Measurements from ENCODE around the gene IQCH. TPM values are rescaled to one million over a fixed set of nuclear protein-coding genes. Genes with fewer than 3 reads are reported as not detected.

The IQCH gene
- polyA plus RNA-seq, 1 donor (not counting 4 experiments of a cell fraction or from before 2014, with no cell fraction given), result 2.6 TPM

DNA sequence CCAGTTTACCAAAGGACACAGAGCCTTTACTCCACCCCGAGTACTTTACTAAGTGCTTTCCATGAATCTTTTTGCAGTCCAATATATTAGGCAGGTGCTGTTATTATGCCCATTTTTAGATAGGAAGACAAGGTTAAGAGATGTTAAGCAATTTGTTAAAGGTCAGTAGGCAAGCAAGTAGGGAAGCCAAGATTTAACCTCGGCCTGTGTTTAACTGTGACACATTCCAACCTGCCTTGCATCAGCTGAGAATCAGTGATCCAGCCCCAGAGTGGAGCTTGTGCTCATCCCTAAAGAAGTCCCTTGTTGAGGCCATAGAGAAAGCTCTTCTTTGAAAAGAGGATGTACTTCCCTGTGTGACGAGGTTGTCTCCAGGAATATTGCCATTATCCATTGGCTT, 215.1 kb downstream of the IQCH start:
- no peak for DNase-seq (ENCODE audit: low read depth, low spot score)
- no peaks in the 10 kb centered on the region for H3K9me1 ChIP-seq (ENCODE audit: control insufficient read depth, extremely low read depth, insufficient read depth, low read length)
- peaks cover 34% of the 10 kb centered on the region for H3K4me1 ChIP-seq (ENCODE audit: control insufficient read depth, extremely low read depth, insufficient read depth, low read length)
- no peaks in the 10 kb centered on the region for H3K36me3 ChIP-seq (ENCODE audit: control insufficient read depth in 2 of 2, extremely low read depth in 1 of 2, insufficient read depth in 2 of 2, low read length in 2 of 2)
- H3K27ac ChIP-seq (ENCODE audit: control insufficient read depth, insufficient read depth, low read length), result no peak overlapping the region
- H3K9me3 ChIP-seq (ENCODE audit: control insufficient read depth, low read depth, low read length), result no peaks in the 10 kb centered on the region
- no peaks in the 10 kb centered on the region for H3K27me3 ChIP-seq (ENCODE audit: control insufficient read depth, extremely low read depth, insufficient read depth, low read length)
- no peak for TF ChIP-seq EZH2 (IDR thresholded peaks at IDR 0.05; ENCODE audit: low read length)
- TF ChIP-seq, protein P1, sequence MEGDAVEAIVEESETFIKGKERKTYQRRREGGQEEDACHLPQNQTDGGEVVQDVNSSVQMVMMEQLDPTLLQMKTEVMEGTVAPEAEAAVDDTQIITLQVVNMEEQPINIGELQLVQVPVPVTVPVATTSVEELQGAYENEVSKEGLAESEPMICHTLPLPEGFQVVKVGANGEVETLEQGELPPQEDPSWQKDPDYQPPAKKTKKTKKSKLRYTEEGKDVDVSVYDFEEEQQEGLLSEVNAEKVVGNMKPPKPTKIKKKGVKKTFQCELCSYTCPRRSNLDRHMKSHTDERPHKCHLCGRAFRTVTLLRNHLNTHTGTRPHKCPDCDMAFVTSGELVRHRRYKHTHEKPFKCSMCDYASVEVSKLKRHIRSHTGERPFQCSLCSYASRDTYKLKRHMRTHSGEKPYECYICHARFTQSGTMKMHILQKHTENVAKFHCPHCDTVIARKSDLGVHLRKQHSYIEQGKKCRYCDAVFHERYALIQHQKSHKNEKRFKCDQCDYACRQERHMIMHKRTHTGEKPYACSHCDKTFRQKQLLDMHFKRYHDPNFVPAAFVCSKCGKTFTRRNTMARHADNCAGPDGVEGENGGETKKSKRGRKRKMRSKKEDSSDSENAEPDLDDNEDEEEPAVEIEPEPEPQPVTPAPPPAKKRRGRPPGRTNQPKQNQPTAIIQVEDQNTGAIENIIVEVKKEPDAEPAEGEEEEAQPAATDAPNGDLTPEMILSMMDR (optimal IDR thresholded peaks at IDR 0.05 in 1 of 3, IDR thresholded peaks at IDR 0.05 in 1 of 3, conservative IDR thresholded peaks at IDR 0.05 in 1 of 3; ENCODE audit: extremely low read depth in 1 of 3, insufficient read depth in 2 of 3, low read length in 3 of 3), result no peak
- H3K4me3 ChIP-seq (ENCODE audit: control insufficient read depth in 2 of 3, extremely low read depth in 1 of 3, insufficient read depth in 2 of 3, low read depth in 1 of 3, low read length in 3 of 3), result no peak overlapping the region
- peak; percentile 56 for FAIRE-seq
- H3K79me2 ChIP-seq (ENCODE audit: control insufficient read depth, insufficient read depth, low read length), result no peaks in the 10 kb centered on the region
- no peak overlapping the region for H3K9ac ChIP-seq (ENCODE audit: control insufficient read depth, extremely low read depth, insufficient read depth, low read length)
- no peak overlapping the region for H3K4me2 ChIP-seq (ENCODE audit: control insufficient read depth, extremely low read depth, insufficient read depth, low read depth, low read length)
- dilution Hi-C loops (cut with MboI; ENCODE audit: extremely low pct_ligation_motif_present, low sequenced_read_pairs), result no loop called here
- H2AFZ ChIP-seq (ENCODE audit: control insufficient read depth, low read length), result no peak overlapping the region
- H4K20me1 ChIP-seq (ENCODE audit: control insufficient read depth, extremely low read depth, insufficient read depth, low read length), result no peaks in the 10 kb centered on the region

DNA sequence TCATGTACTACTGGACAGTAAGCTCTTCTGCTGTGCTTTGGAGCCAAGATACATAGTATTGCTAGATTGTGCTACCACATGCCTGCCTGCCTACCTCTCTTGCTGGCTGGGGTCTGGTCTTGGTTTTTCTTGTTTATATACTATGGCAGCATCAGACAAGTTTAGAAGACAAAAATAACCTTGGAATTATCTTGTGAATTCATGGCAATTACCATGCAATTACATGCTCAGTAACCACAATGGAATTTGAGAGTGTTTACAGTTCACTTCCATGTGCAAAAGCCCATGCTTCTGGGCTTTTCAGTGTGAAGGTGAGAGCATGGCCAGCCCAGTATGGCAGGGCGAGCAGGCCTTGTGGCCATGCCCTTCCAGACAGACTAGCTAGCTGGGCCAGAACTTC, 218.4 kb downstream of the IQCH start:
- Histone ChIP-seq H3K4me2 (ENCODE audit: control insufficient read depth, extremely low read depth, insufficient read depth, low read depth, low read length) (no peak overlapping the region), H3K9ac (ENCODE audit: control insufficient read depth, extremely low read depth, insufficient read depth, low read length) (no peak overlapping the region), H2AFZ (ENCODE audit: control insufficient read depth, low read length) (no peak overlapping the region), H3K27me3 (ENCODE audit: control insufficient read depth, extremely low read depth, insufficient read depth, low read length) (no peaks in the 10 kb centered on the region), H4K20me1 (ENCODE audit: control insufficient read depth, extremely low read depth, insufficient read depth, low read length) (no peaks in the 10 kb centered on the region), H3K4me1 (ENCODE audit: control insufficient read depth, extremely low read depth, insufficient read depth, low read length) (peaks cover 17% of the 10 kb centered on the region), H3K4me3 (ENCODE audit: control insufficient read depth in 2 of 3, extremely low read depth in 1 of 3, insufficient read depth in 2 of 3, low read depth in 1 of 3, low read length in 3 of 3) (no peak overlapping the region), H3K79me2 (ENCODE audit: control insufficient read depth, insufficient read depth, low read length) (no peaks in the 10 kb centered on the region), H3K36me3 (ENCODE audit: control insufficient read depth in 2 of 2, extremely low read depth in 1 of 2, insufficient read depth in 2 of 2, low read length in 2 of 2) (no peaks in the 10 kb centered on the region), H3K9me1 (ENCODE audit: control insufficient read depth, extremely low read depth, insufficient read depth, low read length) (no peaks in the 10 kb centered on the region), H3K27ac (ENCODE audit: control insufficient read depth, insufficient read depth, low read length) (no peak overlapping the region), H3K9me3 (ENCODE audit: control insufficient read depth, low read depth, low read length) (no peaks in the 10 kb centered on the region)
- dilution Hi-C loops (cut with MboI; ENCODE audit: extremely low pct_ligation_motif_present, low sequenced_read_pairs), result no loop called here
- TF ChIP-seq, protein P1 (optimal IDR thresholded peaks at IDR 0.05 in 1 of 3, IDR thresholded peaks at IDR 0.05 in 1 of 3, conservative IDR thresholded peaks at IDR 0.05 in 1 of 3; ENCODE audit: extremely low read depth in 1 of 3, insufficient read depth in 2 of 3, low read length in 3 of 3), result no peak
- TF ChIP-seq EZH2 (IDR thresholded peaks at IDR 0.05; ENCODE audit: low read length), result no peak
- DNase-seq (ENCODE audit: low read depth, low spot score), result no peak
- no peak for FAIRE-seq
